ENCODE measurements around the gene SSH2.

DNA sequence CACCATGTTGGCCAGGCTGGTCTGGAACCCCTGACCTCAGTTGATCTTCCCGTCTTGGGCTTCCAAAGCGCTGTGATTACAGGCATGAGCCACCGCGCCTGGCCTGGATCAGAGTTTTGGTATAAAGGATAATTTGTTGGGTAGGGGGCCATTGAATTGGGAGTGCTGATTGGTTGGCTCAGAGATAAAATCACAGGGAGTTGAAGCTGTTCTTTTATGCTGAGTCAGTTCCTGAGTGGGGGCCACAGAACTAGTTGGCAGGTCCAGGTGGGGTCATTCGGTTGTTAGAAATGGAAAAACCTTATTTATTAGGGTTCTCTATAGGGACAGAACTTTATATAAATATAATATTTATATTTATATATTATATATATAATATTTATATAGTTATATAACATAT is 147.1 kb downstream of the SSH2 start:
- TF ChIP-seq, protein P1, sequence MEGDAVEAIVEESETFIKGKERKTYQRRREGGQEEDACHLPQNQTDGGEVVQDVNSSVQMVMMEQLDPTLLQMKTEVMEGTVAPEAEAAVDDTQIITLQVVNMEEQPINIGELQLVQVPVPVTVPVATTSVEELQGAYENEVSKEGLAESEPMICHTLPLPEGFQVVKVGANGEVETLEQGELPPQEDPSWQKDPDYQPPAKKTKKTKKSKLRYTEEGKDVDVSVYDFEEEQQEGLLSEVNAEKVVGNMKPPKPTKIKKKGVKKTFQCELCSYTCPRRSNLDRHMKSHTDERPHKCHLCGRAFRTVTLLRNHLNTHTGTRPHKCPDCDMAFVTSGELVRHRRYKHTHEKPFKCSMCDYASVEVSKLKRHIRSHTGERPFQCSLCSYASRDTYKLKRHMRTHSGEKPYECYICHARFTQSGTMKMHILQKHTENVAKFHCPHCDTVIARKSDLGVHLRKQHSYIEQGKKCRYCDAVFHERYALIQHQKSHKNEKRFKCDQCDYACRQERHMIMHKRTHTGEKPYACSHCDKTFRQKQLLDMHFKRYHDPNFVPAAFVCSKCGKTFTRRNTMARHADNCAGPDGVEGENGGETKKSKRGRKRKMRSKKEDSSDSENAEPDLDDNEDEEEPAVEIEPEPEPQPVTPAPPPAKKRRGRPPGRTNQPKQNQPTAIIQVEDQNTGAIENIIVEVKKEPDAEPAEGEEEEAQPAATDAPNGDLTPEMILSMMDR (IDR thresholded peaks at IDR 0.05): no peak
- TF ChIP-seq POLR2A (IDR thresholded peaks at IDR 0.05) (no peak), EP300 (IDR thresholded peaks at IDR 0.05) (no peak), POLR2AphosphoS5 (IDR thresholded peaks at IDR 0.05) (no peak)
